ENCODE data around the gene ARL14EP.
A peak's percentile ranks its signal among the peaks of the same experiment; 100 is the strongest.

GRCh38 chr11:30314625-30315024 lies 8.3 kb upstream of the ARL14EP start:
- peak; percentile 79 for TF ChIP-seq CTCF (conservative IDR thresholded peaks at IDR 0.05; ENCODE audit: low read depth, low read length)
- TF ChIP-seq EZH2 (IDR thresholded peaks at IDR 0.05; ENCODE audit: borderline replicate concordance, low read depth, low read length, poor library complexity, severe bottlenecking): no peak

All from A673 (cell line).